H1 (cell line): ENCODE results near the gene EED.

Source experiments
- ATF2 ChIP-seq: IDR thresholded peaks from 2 replicates; pipeline ENCODE4 v1.6.1; 2012; ENCODE audit warnings: low read length, inconsistent platforms
- BRCA1 ChIP-seq: IDR thresholded peaks from 2 replicates; pipeline ENCODE4 v1.6.1; 2012; ENCODE audit warnings: low read depth, low read length, improper control_type of control experiment
- CEBPB ChIP-seq: IDR thresholded peaks from 2 replicates; pipeline ENCODE4 v1.6.1; 2012; ENCODE audit warnings: low read depth, low read length
- CTCF ChIP-seq, 3 experiments: IDR thresholded peaks; 1 replicate in 2 of 3; 2 replicates in 1 of 3; pipeline versions ENCODE4 v1.5.1 to v1.6.1; 2011; ENCODE audit warnings: low read length in 3 of 3, mild to moderate bottlenecking in 3 of 3, inconsistent platforms in 2 of 3, low read depth in 1 of 3, moderate library complexity in 1 of 3; ENCODE audit not compliant: insufficient read depth in 1 of 3; ENCODE audit errors: control extremely low read depth in 1 of 3
- EGR1 ChIP-seq: IDR thresholded peaks from 2 replicates; pipeline ENCODE4 v1.6.1; 2011; ENCODE audit warnings: low read depth, low read length, borderline replicate concordance
- EP300 ChIP-seq, 2 experiments: IDR thresholded peaks; 1 replicate in 1 of 2; 2 replicates in 1 of 2; pipeline ENCODE4 v1.6.1; 2011 to 2012; ENCODE audit warnings: low read depth in 2 of 2, low read length in 2 of 2, mild to moderate bottlenecking in 2 of 2, borderline replicate concordance in 1 of 2, inconsistent platforms in 1 of 2, moderate library complexity in 1 of 2
- POLR2A ChIP-seq, 2 experiments: IDR thresholded peaks; 1 replicate in 1 of 2; 2 replicates in 1 of 2; pipeline ENCODE4 v1.6.1; 2011; ENCODE audit warnings: low read depth in 2 of 2, low read length in 2 of 2, mild to moderate bottlenecking in 2 of 2; ENCODE audit errors: control extremely low read depth in 1 of 2
- SP2 ChIP-seq: IDR thresholded peaks from 2 replicates; pipeline ENCODE4 v1.6.1; 2012; ENCODE audit warnings: mild to moderate bottlenecking, low read length, inconsistent platforms
- SRF ChIP-seq: IDR thresholded peaks from 2 replicates; pipeline ENCODE4 v1.6.1; 2011; ENCODE audit warnings: mild to moderate bottlenecking, low read depth, low read length, moderate library complexity
- TAF7 ChIP-seq: optimal IDR thresholded peaks from 2 replicates; pipeline ENCODE3; 2011; ENCODE audit warnings: low read depth, mild to moderate bottlenecking, inconsistent platforms, low read length, moderate library complexity, borderline replicate concordance
- USF2 ChIP-seq: IDR thresholded peaks from 2 replicates; pipeline ENCODE4 v1.6.1; 2011; ENCODE audit warnings: low read length, improper control_type of control experiment

GRCh38 chr11:86204356-86204755 is 40.2 kb upstream of the EED start:
- TF ChIP-seq BRCA1 (no peak), CTCF (IDR thresholded peaks at IDR 0.05; ENCODE audit: control extremely low read depth in 1 of 3, insufficient read depth in 1 of 3, low read depth in 1 of 3, low read length in 3 of 3) (no peak), TAF7 (no peak), EP300 (IDR thresholded peaks at IDR 0.05; ENCODE audit: borderline replicate concordance in 1 of 2, low read depth in 2 of 2, low read length in 2 of 2) (no peak), POLR2A (IDR thresholded peaks at IDR 0.05; ENCODE audit: control extremely low read depth in 1 of 2, low read depth in 2 of 2, low read length in 2 of 2) (no peak), ATF2 (no peak), USF2 (no peak), CEBPB (no peak), SRF (no peak), SP2 (no peak), EGR1 (no peak)
